H9 (cell line): Measurements from ENCODE around the gene SCGN. TPM values are rescaled to one million over a fixed set of nuclear protein-coding genes. Genes with fewer than 3 reads are reported as not detected.

Experiments
- DNase-seq: peaks from one replicate; pipeline ENCODE4 v3.0.0-alpha.2; 2017
- H2AFZ ChIP-seq: one replicate; pipeline ENCODE4 v1.6.1; 2013; ENCODE audit warnings: mild to moderate bottlenecking, low read length, control low read depth, moderate library complexity
- H2AK5ac ChIP-seq: 2 replicates; pipeline ENCODE4 v1.6.1; 2013; ENCODE audit warnings: low read length, control low read depth, mixed read lengths; ENCODE audit not compliant: insufficient read length
- H2BK120ac ChIP-seq: one replicate; pipeline ENCODE4 v1.6.1; 2013; ENCODE audit warnings: low read depth, mild to moderate bottlenecking, low read length, control low read depth, inconsistent platforms; ENCODE audit not compliant: poor library complexity, severe bottlenecking
- H2BK12ac ChIP-seq: 2 replicates; pipeline ENCODE4 v1.6.1; 2013; ENCODE audit warnings: low read length, control low read depth, mixed read lengths, low read depth; ENCODE audit not compliant: insufficient read length
- H2BK15ac ChIP-seq: 2 replicates; pipeline ENCODE4 v1.6.1; 2013; ENCODE audit warnings: low read depth, low read length, control low read depth
- H2BK20ac ChIP-seq: one replicate; pipeline ENCODE4 v1.6.1; 2013; ENCODE audit warnings: low read depth, mild to moderate bottlenecking, low read length, control low read depth, inconsistent platforms; ENCODE audit not compliant: poor library complexity, severe bottlenecking
- H2BK5ac ChIP-seq: 2 replicates; pipeline ENCODE4 v1.6.1; 2013; ENCODE audit warnings: low read length, control low read depth, mixed read lengths; ENCODE audit not compliant: insufficient read length
- H3K14ac ChIP-seq: 2 replicates; pipeline ENCODE4 v1.6.1; 2013; ENCODE audit warnings: low read length, control low read depth; ENCODE audit not compliant: insufficient read depth
- H3K18ac ChIP-seq: 2 replicates; pipeline ENCODE4 v1.6.1; 2013; ENCODE audit warnings: low read depth, mild to moderate bottlenecking, mixed read lengths, low read length, control low read depth; ENCODE audit not compliant: insufficient read length
- H3K23ac ChIP-seq: 2 replicates; pipeline ENCODE4 v1.6.1; 2013; ENCODE audit warnings: low read length, control low read depth, mixed read lengths, low read depth; ENCODE audit not compliant: insufficient read length
- H3K23me2 ChIP-seq: 2 replicates; pipeline ENCODE4 v1.6.1; 2013; ENCODE audit warnings: low read depth, mild to moderate bottlenecking, mixed read lengths, low read length, control low read depth; ENCODE audit not compliant: insufficient read length, poor library complexity, severe bottlenecking
- H3K27ac ChIP-seq: 2 replicates; pipeline ENCODE4 v1.5.1; 2013; ENCODE audit warnings: low read length, control low read depth, mixed read lengths, low read depth; ENCODE audit not compliant: insufficient read length
- H3K27me3 ChIP-seq: 2 replicates; pipeline ENCODE4 v1.6.1; 2013; ENCODE audit warnings: low read length, control low read depth, inconsistent platforms; ENCODE audit not compliant: insufficient read depth
- H3K4ac ChIP-seq: 2 replicates; pipeline ENCODE4 v1.6.1; 2013; ENCODE audit warnings: low read depth, mild to moderate bottlenecking, control low read depth, inconsistent platforms, low read length, moderate library complexity
- H3K4me1 ChIP-seq: 2 replicates; pipeline ENCODE4 v1.6.1; 2013; ENCODE audit warnings: low read length, control low read depth, inconsistent platforms; ENCODE audit not compliant: insufficient read depth
- H3K4me2 ChIP-seq: 2 replicates; pipeline ENCODE4 v1.6.1; 2013; ENCODE audit warnings: low read length, control low read depth, mixed read lengths; ENCODE audit not compliant: insufficient read length, insufficient read depth
- H3K56ac ChIP-seq: 2 replicates; pipeline ENCODE4 v1.6.1; 2013; ENCODE audit warnings: low read depth, mild to moderate bottlenecking, mixed read lengths, low read length, control low read depth; ENCODE audit not compliant: insufficient read length
- H3K79me1 ChIP-seq: 2 replicates; pipeline ENCODE4 v1.6.1; 2013; ENCODE audit warnings: low read depth, mild to moderate bottlenecking, moderate library complexity, low read length, control low read depth, inconsistent platforms; ENCODE audit not compliant: insufficient read depth, poor library complexity, severe bottlenecking
- H3K79me2 ChIP-seq: 2 replicates; pipeline ENCODE4 v1.6.1; 2013; ENCODE audit warnings: low read length, control low read depth, inconsistent platforms; ENCODE audit not compliant: insufficient read depth
- H3K9ac ChIP-seq: 2 replicates; pipeline ENCODE4 v1.6.1; 2013; ENCODE audit warnings: low read length, control low read depth, mixed read lengths; ENCODE audit not compliant: insufficient read length; ENCODE audit errors: extremely low read depth
- H3K9me3 ChIP-seq: one replicate; pipeline ENCODE4 v1.6.1; 2013; ENCODE audit warnings: low read depth, low read length, inconsistent platforms; ENCODE audit not compliant: control insufficient read depth
- H3T11ph ChIP-seq: one replicate; pipeline ENCODE4 v1.6.1; 2013; ENCODE audit warnings: mild to moderate bottlenecking, low read length, control low read depth, inconsistent platforms
- H4K20me1 ChIP-seq: one replicate; pipeline ENCODE4 v1.6.1; 2013; ENCODE audit not compliant: control insufficient read depth, insufficient read length, insufficient read depth
- H4K5ac ChIP-seq: 2 replicates; pipeline ENCODE4 v1.6.1; 2013; ENCODE audit warnings: low read depth, mild to moderate bottlenecking, mixed read lengths, low read length, control low read depth; ENCODE audit not compliant: insufficient read length
- H4K8ac ChIP-seq: replicated peaks from 2 replicates; pipeline ENCODE4 v1.6.1; 2013; ENCODE audit warnings: low read length, control low read depth, mixed read lengths, low read depth; ENCODE audit not compliant: insufficient read length
- H4K91ac ChIP-seq: 2 replicates; pipeline ENCODE4 v1.6.1; 2013; ENCODE audit warnings: low read depth, mild to moderate bottlenecking, moderate library complexity, mixed read lengths, low read length, control low read depth; ENCODE audit not compliant: insufficient read length
- H3K27ac Mint-ChIP-seq, 3 experiments: 2 replicates in 2 of 3; 3 replicates in 1 of 3; pipeline ENCODE4 v1.8.0; 2020 to 2021; ENCODE audit warnings: mixed read lengths in 3 of 3, mild to moderate bottlenecking in 1 of 3, moderate library complexity in 1 of 3
- H3K27me3 Mint-ChIP-seq: 2 replicates; pipeline ENCODE4 v1.8.0; 2021; ENCODE audit warnings: low read depth, mild to moderate bottlenecking, moderate library complexity, mixed read lengths
- H3K36me3 Mint-ChIP-seq, 3 experiments: 2 replicates in 2 of 3; 3 replicates in 1 of 3; pipeline ENCODE4 v1.8.0; 2020 to 2021; ENCODE audit warnings: low read depth in 3 of 3, mixed read lengths in 3 of 3; ENCODE audit not compliant: insufficient read depth in 1 of 3
- H3K4me1 Mint-ChIP-seq, 2 experiments: 2 replicates each; pipeline ENCODE4 v1.8.0; 2020; ENCODE audit warnings: mixed read lengths in 2 of 2
- H3K4me3 Mint-ChIP-seq, 2 experiments: 2 replicates in 1 of 2; 3 replicates in 1 of 2; pipeline ENCODE4 v1.8.0; 2020 to 2021; ENCODE audit warnings: mild to moderate bottlenecking in 2 of 2, mixed read lengths in 2 of 2, moderate library complexity in 1 of 2
- H3K9me3 Mint-ChIP-seq, 2 experiments: 2 replicates in 1 of 2; 3 replicates in 1 of 2; pipeline ENCODE4 v1.8.0; 2020; ENCODE audit warnings: mild to moderate bottlenecking in 2 of 2, mixed read lengths in 2 of 2, moderate library complexity in 1 of 2
- CTCF ChIP-seq: fragments of 200-600 bp; sonication (generic); conservative IDR thresholded peaks from 3 replicates; pipeline ENCODE4 v1.8.0; 2021; ENCODE audit warnings: antibody characterized with exemption, mild to moderate bottlenecking
- WGBS: extraction: QIAGEN DNeasy Blood & Tissue Kit; methylation state at CpG from one replicate; pipeline ENCODE4 v1.1.7; 2013; ENCODE audit warnings: missing lambda C conversion rate, low lambda C conversion rate, mixed read lengths; ENCODE audit not compliant: insufficient read length; ENCODE audit errors: extremely low coverage; 5-methylcytosine and 5-hydroxymethylcytosine counted together
- total RNA-seq: library from RNA; stranded (reverse); gene quantifications from 2 replicates; pipeline ENCODE4 v1.2.1, GENCODE V29; 2021

The SCGN gene
- total RNA-seq, 1 experiment from 2014 or later: not detected

GRCh38 chr6:25637960-25638434, 14.0 kb upstream of the SCGN start:
- H3K23me2 ChIP-seq: no peaks in the 10 kb centered on the region
- H2BK12ac ChIP-seq: no peak overlapping the region
- no peak overlapping the region for H3K56ac ChIP-seq
- Mint-ChIP-seq H3K4me1 (peaks cover 10 to 14% of the 10 kb centered on the region in 2 experiments), H3K4me3 (no peak overlapping the region), H3K27me3 (peaks cover 44% of the 10 kb centered on the region), H3K27ac (no peak overlapping the region), H3K36me3 (no peaks in the 10 kb centered on the region), H3K9me3 (no peaks in the 10 kb centered on the region; a peak in 1 of 5 replicates)
- H2AK5ac ChIP-seq: no peak overlapping the region
- H3K9me3 ChIP-seq: no peaks in the 10 kb centered on the region
- no peak overlapping the region for H3K4ac ChIP-seq
- no peak overlapping the region for H3K18ac ChIP-seq
- no peak overlapping the region for H3K23ac ChIP-seq
- WGBS: no CpG with 5 or more reads among the region's 4 CpGs
- H4K20me1 ChIP-seq: no peaks in the 10 kb centered on the region
- no peak overlapping the region for H3T11ph ChIP-seq
- H2BK5ac ChIP-seq: no peak overlapping the region
- TF ChIP-seq CTCF: peak; percentile 56; the same call in 2 of the 3 replicates
- no peak overlapping the region for H2AFZ ChIP-seq
- H3K4me1 ChIP-seq: no peaks in the 10 kb centered on the region
- peak; percentile 71 for DNase-seq
- H3K4me2 ChIP-seq: no peak overlapping the region
- no peak overlapping the region for H4K91ac ChIP-seq
- H3K14ac ChIP-seq: no peak overlapping the region
- no peak overlapping the region for H3K9ac ChIP-seq
- no peaks in the 10 kb centered on the region for H3K79me2 ChIP-seq
- H3K79me1 ChIP-seq: no peaks in the 10 kb centered on the region
- no peak overlapping the region for H2BK15ac ChIP-seq
- H4K5ac ChIP-seq: no peak overlapping the region
- H2BK120ac ChIP-seq: no peak overlapping the region
- no peak overlapping the region for H3K27ac ChIP-seq
- no peak overlapping the region for H2BK20ac ChIP-seq
- H4K8ac ChIP-seq: no peak overlapping the region
- H3K27me3 ChIP-seq: no peaks in the 10 kb centered on the region; the same call in 1 of the 2 replicates
